Gastrocnemius medialis (tissue), 4 donors: ENCODE data around the gene NRCAM.

Experiments
- CTCF ChIP-seq, 5 experiments: fragments of 450-650 bp in 3 of 5; fragments of 200-600 bp in 2 of 5; sonication (generic) in 2 of 5; IDR thresholded peaks in 4 of 5; conservative IDR thresholded peaks in 1 of 5; 1 replicate in 4 of 5; 2 replicates in 1 of 5; pipeline ENCODE4 v1.5.1; 2016 to 2019; ENCODE audit warnings: antibody characterized with exemption in 5 of 5, mild to moderate bottlenecking in 3 of 5, moderate library complexity in 3 of 5
- POLR2A ChIP-seq, 2 donors: fragments of 450-650 bp; IDR thresholded peaks; one replicate each; pipeline ENCODE4 v1.6.1; 2017; ENCODE audit warnings: antibody characterized with exemption in 2 of 2, mild to moderate bottlenecking in 2 of 2, moderate library complexity in 2 of 2

GRCh38 chr7:108224387-108224786 is 231.8 kb downstream of the NRCAM start:
- no peak for TF ChIP-seq CTCF (IDR thresholded peaks at IDR 0.05 in 4 of 5, conservative IDR thresholded peaks at IDR 0.05 in 1 of 5)
- TF ChIP-seq POLR2A (IDR thresholded peaks at IDR 0.05), result no peak
